GM21515 (cell line): Measurements from ENCODE around the gene GSTA4.
A peak's percentile ranks its signal among the peaks of the same experiment; 100 is the strongest.
"Not testable (repeated sequence)": the region's sequence is repeated elsewhere in the genome, so short reads cannot be mapped to it uniquely, and the experiment has no call there.

Experiments
- ATAC-seq: cut with Tn5 transposase; IDR thresholded peaks from one replicate; pipeline ENCODE4 v1.9.1; 2021; ENCODE audit not compliant: unreplicated experiment

The GSTA4 gene

GRCh38 chr6:53014744-53015143 lies 19.7 kb upstream of the GSTA4 start:
- no peak for ATAC-seq

- no peak for ATAC-seq
Observed at GRCh38 chr6:53014063-53014462, 19.0 kb upstream of the GSTA4 start.

- no peak for ATAC-seq
Observed at GRCh38 chr6:53011979-53012378, 16.9 kb upstream of the GSTA4 start.

- ATAC-seq: no peak
Observed at GRCh38 chr6:53010504-53010903, 15.4 kb upstream of the GSTA4 start.

- no peak for ATAC-seq
Observed at GRCh38 chr6:53009511-53009910, 14.4 kb upstream of the GSTA4 start.

- ATAC-seq: no peak
Observed at GRCh38 chr6:53009056-53009455, 14.0 kb upstream of the GSTA4 start.

GRCh38 chr6:53008192-53008687 lies 13.2 kb upstream of the GSTA4 start:
- ATAC-seq: not testable (repeated sequence)

- no peak for ATAC-seq
Observed at GRCh38 chr6:53005663-53006250, 10.7 kb upstream of the GSTA4 start.

GRCh38 chr6:52999456-52999855 lies 4.4 kb upstream of the GSTA4 start:
- no peak for ATAC-seq

GRCh38 chr6:52998603-52999002 lies 3.5 kb upstream of the GSTA4 start:
- ATAC-seq: no peak

- no peak for ATAC-seq
Observed at GRCh38 chr6:52995913-52996645, 995 bp upstream of the GSTA4 start.

GRCh38 chr6:52994839-52995088 lies 320 bp downstream of the GSTA4 start:
- ATAC-seq: peak; percentile 22

- no peak for ATAC-seq
Observed at GRCh38 chr6:52994031-52994838, 849 bp downstream of the GSTA4 start.

GRCh38 chr6:52992980-52993920 lies 1.8 kb downstream of the GSTA4 start:
- ATAC-seq: no peak

GRCh38 chr6:52990342-52990741 lies 4.7 kb downstream of the GSTA4 start:
- no peak for ATAC-seq

GRCh38 chr6:52985228-52985627 lies 9.9 kb downstream of the GSTA4 start:
- ATAC-seq: no peak

- ATAC-seq: peak; percentile 65
Observed at GRCh38 chr6:52984247-52984646, 10.8 kb downstream of the GSTA4 start.

GRCh38 chr6:52983159-52983848 lies 11.8 kb downstream of the GSTA4 start:
- no peak for ATAC-seq

- no peak for ATAC-seq
Observed at GRCh38 chr6:52982680-52983079, 12.4 kb downstream of the GSTA4 start.

GRCh38 chr6:52981222-52981900 lies 13.7 kb downstream of the GSTA4 start:
- ATAC-seq: no peak
